ENCODE measurements around the gene ADGRD1.

The ADGRD1 gene

DNA sequence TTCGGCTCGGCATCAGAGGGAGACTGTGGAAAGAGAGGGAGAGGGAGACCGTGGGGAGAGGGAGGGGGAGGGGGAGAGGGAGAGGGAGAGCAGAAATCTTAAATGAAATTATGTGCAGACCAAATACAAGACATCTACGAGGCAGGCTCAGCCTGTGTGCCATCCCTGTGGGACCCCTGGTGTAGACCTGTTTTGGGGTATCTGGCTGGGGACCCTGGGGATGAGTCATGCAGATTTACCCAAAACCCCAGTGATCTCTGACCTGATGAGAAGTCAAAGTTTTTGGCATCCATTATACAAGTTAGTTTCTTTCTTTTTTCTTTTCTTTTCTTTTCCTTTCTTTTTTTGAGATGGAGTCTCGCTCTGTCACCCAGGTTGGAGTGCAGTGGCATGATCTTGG, 44.4 kb downstream of the ADGRD1 start:
- TF ChIP-seq GABPA (IDR thresholded peaks at IDR 0.05; ENCODE audit: low read depth) (no peak), POLR2AphosphoS5 (IDR thresholded peaks at IDR 0.05; ENCODE audit: low read depth) (no peak), SPI1 (IDR thresholded peaks at IDR 0.05; ENCODE audit: borderline replicate concordance, low read depth) (no peak)
- TF ChIP-seq, protein P1, sequence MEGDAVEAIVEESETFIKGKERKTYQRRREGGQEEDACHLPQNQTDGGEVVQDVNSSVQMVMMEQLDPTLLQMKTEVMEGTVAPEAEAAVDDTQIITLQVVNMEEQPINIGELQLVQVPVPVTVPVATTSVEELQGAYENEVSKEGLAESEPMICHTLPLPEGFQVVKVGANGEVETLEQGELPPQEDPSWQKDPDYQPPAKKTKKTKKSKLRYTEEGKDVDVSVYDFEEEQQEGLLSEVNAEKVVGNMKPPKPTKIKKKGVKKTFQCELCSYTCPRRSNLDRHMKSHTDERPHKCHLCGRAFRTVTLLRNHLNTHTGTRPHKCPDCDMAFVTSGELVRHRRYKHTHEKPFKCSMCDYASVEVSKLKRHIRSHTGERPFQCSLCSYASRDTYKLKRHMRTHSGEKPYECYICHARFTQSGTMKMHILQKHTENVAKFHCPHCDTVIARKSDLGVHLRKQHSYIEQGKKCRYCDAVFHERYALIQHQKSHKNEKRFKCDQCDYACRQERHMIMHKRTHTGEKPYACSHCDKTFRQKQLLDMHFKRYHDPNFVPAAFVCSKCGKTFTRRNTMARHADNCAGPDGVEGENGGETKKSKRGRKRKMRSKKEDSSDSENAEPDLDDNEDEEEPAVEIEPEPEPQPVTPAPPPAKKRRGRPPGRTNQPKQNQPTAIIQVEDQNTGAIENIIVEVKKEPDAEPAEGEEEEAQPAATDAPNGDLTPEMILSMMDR (IDR thresholded peaks at IDR 0.05; ENCODE audit: insufficient read depth, low read length) = no peak
- TF ChIP-seq, protein P2, sequence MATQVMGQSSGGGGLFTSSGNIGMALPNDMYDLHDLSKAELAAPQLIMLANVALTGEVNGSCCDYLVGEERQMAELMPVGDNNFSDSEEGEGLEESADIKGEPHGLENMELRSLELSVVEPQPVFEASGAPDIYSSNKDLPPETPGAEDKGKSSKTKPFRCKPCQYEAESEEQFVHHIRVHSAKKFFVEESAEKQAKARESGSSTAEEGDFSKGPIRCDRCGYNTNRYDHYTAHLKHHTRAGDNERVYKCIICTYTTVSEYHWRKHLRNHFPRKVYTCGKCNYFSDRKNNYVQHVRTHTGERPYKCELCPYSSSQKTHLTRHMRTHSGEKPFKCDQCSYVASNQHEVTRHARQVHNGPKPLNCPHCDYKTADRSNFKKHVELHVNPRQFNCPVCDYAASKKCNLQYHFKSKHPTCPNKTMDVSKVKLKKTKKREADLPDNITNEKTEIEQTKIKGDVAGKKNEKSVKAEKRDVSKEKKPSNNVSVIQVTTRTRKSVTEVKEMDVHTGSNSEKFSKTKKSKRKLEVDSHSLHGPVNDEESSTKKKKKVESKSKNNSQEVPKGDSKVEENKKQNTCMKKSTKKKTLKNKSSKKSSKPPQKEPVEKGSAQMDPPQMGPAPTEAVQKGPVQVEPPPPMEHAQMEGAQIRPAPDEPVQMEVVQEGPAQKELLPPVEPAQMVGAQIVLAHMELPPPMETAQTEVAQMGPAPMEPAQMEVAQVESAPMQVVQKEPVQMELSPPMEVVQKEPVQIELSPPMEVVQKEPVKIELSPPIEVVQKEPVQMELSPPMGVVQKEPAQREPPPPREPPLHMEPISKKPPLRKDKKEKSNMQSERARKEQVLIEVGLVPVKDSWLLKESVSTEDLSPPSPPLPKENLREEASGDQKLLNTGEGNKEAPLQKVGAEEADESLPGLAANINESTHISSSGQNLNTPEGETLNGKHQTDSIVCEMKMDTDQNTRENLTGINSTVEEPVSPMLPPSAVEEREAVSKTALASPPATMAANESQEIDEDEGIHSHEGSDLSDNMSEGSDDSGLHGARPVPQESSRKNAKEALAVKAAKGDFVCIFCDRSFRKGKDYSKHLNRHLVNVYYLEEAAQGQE (IDR thresholded peaks at IDR 0.05; ENCODE audit: insufficient replicate concordance, low read depth) = no peak
- Histone ChIP-seq H3K27ac (replicated peaks) (no peak overlapping the region), H3K27me3 (ENCODE audit: insufficient read depth, poor library complexity, severe bottlenecking) (no peaks in the 10 kb centered on the region), H3K4me3 (replicated peaks; ENCODE audit: insufficient read depth, low read length) (no peak overlapping the region)
- DNase-seq (ENCODE audit: low read depth in 1 of 2, low spot score in 1 of 2) = no peak

DNA sequence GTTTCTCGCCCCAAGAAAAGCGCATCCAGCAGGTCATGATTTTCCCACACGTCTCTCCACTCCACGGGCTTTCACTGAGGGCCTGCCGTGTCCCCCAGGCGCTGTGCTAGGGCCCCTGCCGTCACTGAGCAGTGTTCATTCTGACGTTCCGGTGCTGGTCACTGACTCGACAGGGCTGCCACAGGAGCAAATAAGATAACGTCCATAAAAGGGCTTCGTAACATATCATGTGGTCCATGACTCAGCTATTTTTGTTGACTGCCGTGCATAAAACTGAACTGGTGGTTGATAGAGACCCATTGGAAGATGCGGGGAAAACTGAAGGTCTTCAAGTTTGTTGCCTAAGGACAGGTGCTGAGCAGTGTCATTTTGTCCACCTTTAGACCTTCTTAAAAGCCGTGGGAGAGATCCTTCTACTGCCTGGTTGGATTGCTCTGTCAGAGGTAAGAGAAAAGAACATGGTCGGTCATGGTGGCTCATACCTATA, 46.3 kb downstream of the ADGRD1 start:
- Histone ChIP-seq H3K4me3 (replicated peaks; ENCODE audit: insufficient read depth, low read length) (no peak overlapping the region), H3K27me3 (ENCODE audit: insufficient read depth, poor library complexity, severe bottlenecking) (no peaks in the 10 kb centered on the region), H3K27ac (replicated peaks) (no peak overlapping the region)
- no peak for DNase-seq (ENCODE audit: low read depth in 1 of 2, low spot score in 1 of 2)
- no peak for TF ChIP-seq POLR2AphosphoS5 (IDR thresholded peaks at IDR 0.05; ENCODE audit: low read depth)
- TF ChIP-seq, protein P1 (IDR thresholded peaks at IDR 0.05; ENCODE audit: insufficient read depth, low read length) = no peak
- TF ChIP-seq, protein P2 (IDR thresholded peaks at IDR 0.05; ENCODE audit: insufficient replicate concordance, low read depth) = no peak
- no peak for TF ChIP-seq SPI1 (IDR thresholded peaks at IDR 0.05; ENCODE audit: borderline replicate concordance, low read depth)

DNA sequence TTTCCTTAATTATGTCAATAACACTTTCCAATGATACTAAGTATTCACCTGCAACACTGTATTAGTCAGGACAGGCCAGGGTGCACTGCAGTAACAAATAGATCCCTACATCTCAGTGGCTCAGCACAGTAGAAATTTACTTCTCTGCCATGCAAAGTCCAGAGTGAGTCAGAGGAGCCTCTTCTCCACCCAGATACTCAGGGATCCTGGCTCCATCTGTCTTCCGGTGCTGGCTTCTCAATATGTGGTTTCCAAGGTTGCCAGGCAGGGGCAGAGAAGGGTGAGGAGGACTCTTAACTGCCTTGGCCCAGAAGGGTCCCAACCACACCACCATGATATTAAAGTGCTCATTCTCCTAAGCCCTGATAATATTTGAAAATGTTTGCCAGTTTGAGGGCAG, 47.8 kb downstream of the ADGRD1 start:
- Histone ChIP-seq H3K27me3 (ENCODE audit: insufficient read depth, poor library complexity, severe bottlenecking) (no peaks in the 10 kb centered on the region), H3K27ac (replicated peaks) (no peak overlapping the region), H3K4me3 (replicated peaks; ENCODE audit: insufficient read depth, low read length) (no peak overlapping the region)
- no peak for DNase-seq (ENCODE audit: low read depth in 1 of 2, low spot score in 1 of 2)
- TF ChIP-seq, protein P1 (IDR thresholded peaks at IDR 0.05; ENCODE audit: insufficient read depth, low read length) = no peak
- TF ChIP-seq GABPA (IDR thresholded peaks at IDR 0.05; ENCODE audit: low read depth) (no peak), POLR2AphosphoS5 (IDR thresholded peaks at IDR 0.05; ENCODE audit: low read depth) (no peak), SPI1 (IDR thresholded peaks at IDR 0.05; ENCODE audit: borderline replicate concordance, low read depth) (no peak)
- TF ChIP-seq, protein P2 (IDR thresholded peaks at IDR 0.05; ENCODE audit: insufficient replicate concordance, low read depth) = no peak
